Activated CD4-positive, alpha-beta T cell treated with anti-CD3 and anti-CD28 coated beads for 36 hours (primary cell): ENCODE measurements around the gene POLD2. TPM values are rescaled to one million over a fixed set of nuclear protein-coding genes. Genes with fewer than 3 reads are reported as not detected.

ENCODE experiments used
- ATAC-seq: fragments of 200-7000 bp; cut with Tn5 transposase; one replicate; pipeline ENCODE4 v1.10.0; 2021; ENCODE audit warnings: mild to moderate bottlenecking, moderate library complexity
- CTCF ChIA-PET: fragments of 350-600 bp; sonication (Branson Sonifier 250); formaldehyde crosslinking; loops from one replicate; lab custom pipeline; 2021; ENCODE audit warnings: antibody characterized with exemption; lab: Charles Lee
- POLR2A ChIA-PET: fragments of 350-600 bp; sonication (Branson Sonifier 250); formaldehyde crosslinking; loops from one replicate; lab custom pipeline; 2021; ENCODE audit warnings: antibody characterized with exemption, inconsistent platforms; lab: Charles Lee
- DNase-seq: peaks from one replicate; pipeline ENCODE4 v3.0.0-alpha.2; 2020
- H3K27ac Mint-ChIP-seq: one replicate; pipeline ENCODE4 v1.8.0; 2021; ENCODE audit warnings: mixed read lengths
- H3K27me3 Mint-ChIP-seq: one replicate; pipeline ENCODE4 v1.8.0; 2021; ENCODE audit warnings: mixed read lengths
- H3K36me3 Mint-ChIP-seq: one replicate; pipeline ENCODE4 v1.8.0; 2021; ENCODE audit warnings: low read depth, mixed read lengths
- H3K4me1 Mint-ChIP-seq: one replicate; pipeline ENCODE4 v1.8.0; 2021; ENCODE audit warnings: mixed read lengths
- H3K4me3 Mint-ChIP-seq: one replicate; pipeline ENCODE4 v1.8.0; 2021; ENCODE audit warnings: mild to moderate bottlenecking, moderate library complexity, mixed read lengths
- H3K9me3 Mint-ChIP-seq: one replicate; pipeline ENCODE4 v1.8.0; 2021; ENCODE audit warnings: low read depth, mixed read lengths
- intact Hi-C, 2 experiments: fragments of 100-400 bp; cut with DNase I in 1 of 2; cut with micrococcal nuclease in 1 of 2; formaldehyde crosslinking; loops; one replicate each; pipeline versions ENCODE4 v1.14.2 to v1.15.1; 2022 to 2024; cut with DNase I, micrococcal nuclease
- total RNA-seq, 2 experiments: library from RNA; stranded (reverse); gene quantifications; one replicate each; pipeline ENCODE4 v1.2.3, GENCODE V29; 2021

Gene POLD2
- total RNA-seq, 2 experiments from 2014 or later, result 250 to 347 TPM

DNA sequence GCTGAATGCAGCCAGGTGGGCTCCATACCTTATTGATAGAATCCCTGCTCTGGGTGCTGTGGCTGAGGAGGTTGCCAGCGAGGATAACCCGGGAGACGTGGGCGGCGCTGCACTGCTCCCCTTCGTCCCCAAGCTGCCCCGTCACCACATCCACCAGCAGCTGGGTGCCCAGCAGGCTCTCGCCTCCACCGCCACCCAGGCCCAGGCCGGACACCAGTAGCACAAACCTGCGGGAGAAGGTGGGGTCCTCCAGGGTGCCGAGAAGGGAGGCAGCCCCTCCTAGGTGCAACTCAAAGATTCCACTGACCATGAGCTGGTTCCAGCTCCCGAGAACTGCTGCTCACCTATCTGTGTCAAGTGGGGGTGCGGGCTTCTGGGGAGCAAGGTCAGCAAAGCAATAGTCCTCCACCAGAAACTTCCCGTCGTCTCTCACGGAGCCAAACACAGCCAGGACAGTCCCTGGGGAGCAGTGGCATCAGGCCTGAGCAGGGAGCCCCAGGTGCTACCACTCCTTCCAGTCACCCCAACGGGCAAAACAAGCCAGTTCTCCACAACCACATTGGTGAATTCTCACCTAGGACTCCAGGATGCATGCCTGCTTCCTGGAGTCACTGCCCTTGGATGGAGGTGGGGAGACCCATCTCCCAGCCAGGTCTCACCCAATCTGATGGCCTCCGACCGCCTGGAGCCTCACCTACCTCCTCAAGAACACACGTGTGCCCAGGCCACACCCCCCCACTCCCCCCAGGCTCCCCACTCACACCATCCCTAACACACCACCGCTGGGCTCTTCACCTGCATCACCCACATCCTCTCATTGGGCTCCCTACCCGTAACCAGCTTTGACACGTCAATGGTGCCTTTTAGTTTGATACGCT lies 6.3 kb downstream of the POLD2 start:
- Mint-ChIP-seq H3K4me3 (no peak overlapping the region), H3K27me3 (no peaks in the 10 kb centered on the region), H3K4me1 (peaks cover 31% of the 10 kb centered on the region), H3K9me3 (no peaks in the 10 kb centered on the region), H3K27ac (no peak overlapping the region), H3K36me3 (peaks cover 71% of the 10 kb centered on the region)
- intact Hi-C loops, result no loop called here
- POLR2A ChIA-PET, result no interaction called here
- DNase-seq (no peak), ATAC-seq (no peak)
- CTCF ChIA-PET, result interaction anchor here (1.2 kb wide), 1 partner anchor 8 kb away, joined by 4 read pairs; no protein-coding TSS in a partner anchor

DNA sequence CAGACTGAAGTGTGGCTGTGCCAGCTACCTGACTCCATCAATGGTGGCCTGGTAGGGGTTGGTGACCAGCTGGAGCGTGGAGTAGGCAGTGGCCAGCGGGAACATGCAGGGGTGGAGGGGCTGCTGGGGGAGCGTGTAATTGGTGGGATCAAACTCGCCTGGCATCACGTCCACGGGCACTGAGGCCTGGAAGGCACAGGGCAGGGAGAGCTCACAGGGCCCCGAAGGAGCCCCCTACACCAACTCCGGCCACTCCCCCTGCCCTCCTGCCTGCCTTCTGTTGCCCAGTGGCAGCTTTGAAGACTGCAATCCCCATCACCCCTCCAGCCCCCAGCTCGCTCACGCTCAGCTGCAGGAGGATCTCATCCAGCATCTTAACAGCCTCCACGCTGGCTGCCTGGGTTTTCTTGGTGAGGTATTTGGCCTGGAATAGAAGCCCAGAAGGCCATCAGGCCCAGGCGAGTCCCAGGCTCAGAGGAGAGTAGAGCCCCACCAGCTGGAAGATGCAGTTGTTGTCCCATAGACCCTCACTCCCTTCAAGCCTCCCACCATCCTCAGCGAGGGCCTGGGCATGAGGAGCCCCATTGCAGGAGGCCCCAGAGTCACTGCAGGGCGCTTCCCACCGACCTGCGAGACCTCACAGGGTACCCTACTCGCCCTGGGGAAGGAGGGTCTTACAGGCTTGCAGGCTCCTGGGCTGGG lies 7.1 kb downstream of the POLD2 start:
- Mint-ChIP-seq H3K4me1 (peaks cover 23% of the 10 kb centered on the region), H3K4me3 (no peak overlapping the region), H3K27ac (no peak overlapping the region), H3K36me3 (peaks cover 69% of the 10 kb centered on the region), H3K27me3 (no peaks in the 10 kb centered on the region), H3K9me3 (no peaks in the 10 kb centered on the region)
- CTCF ChIA-PET, result interaction anchor here (1.2 kb wide), 1 partner anchor 9 kb away, joined by 4 read pairs; no protein-coding TSS in a partner anchor
- POLR2A ChIA-PET, result interaction anchor here (0.6 kb wide), 1 partner anchor 374 kb away, joined by 4 read pairs; no protein-coding TSS in a partner anchor
- no peak for DNase-seq
- intact Hi-C loops, result no loop called here
- no peak for ATAC-seq

DNA sequence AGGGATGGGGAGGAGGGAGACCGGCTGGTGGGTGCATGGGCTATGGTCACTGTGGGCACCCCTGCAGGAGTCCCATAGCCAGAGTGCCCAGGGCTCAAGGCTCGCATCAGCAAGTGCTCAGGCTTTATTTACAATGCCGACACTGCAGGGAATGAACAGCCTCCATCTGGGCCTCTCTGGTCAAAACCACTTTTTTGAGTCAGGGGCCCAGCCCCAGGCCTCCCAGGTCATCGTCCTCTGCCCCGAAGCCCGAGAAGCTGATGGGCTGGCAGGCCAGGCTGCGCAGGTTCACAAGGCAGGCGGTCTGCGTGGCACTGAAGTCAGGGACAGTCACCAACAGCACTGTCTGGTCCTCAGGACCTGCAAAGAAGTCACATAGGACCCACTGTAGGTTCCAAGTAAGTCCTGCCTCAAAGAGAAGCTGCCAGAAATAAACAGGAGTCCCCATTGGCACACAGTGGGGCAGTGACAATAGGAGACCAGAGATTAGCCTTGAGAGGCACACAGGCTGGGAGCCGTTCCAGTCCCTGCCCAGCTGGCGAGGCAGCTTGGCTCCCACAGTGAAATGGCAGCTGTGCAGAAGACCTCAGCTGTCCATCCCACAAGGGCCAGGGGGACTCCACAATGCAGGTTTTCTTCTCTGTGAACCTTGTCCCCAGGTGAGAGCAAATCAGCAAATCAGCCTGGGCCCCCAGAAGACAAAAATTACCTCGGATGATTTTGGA lies 8.6 kb downstream of the POLD2 start:
- intact Hi-C loops, result no loop called here
- POLR2A ChIA-PET, result no interaction called here
- Mint-ChIP-seq H3K27me3 (no peaks in the 10 kb centered on the region), H3K36me3 (peaks cover 55% of the 10 kb centered on the region), H3K27ac (no peak overlapping the region), H3K4me1 (peaks cover 8% of the 10 kb centered on the region), H3K9me3 (no peaks in the 10 kb centered on the region), H3K4me3 (no peak overlapping the region)
- CTCF ChIA-PET, result interaction anchor here (0.5 kb wide), 1 partner anchor 153 kb away, joined by 3 read pairs; no protein-coding TSS in a partner anchor
- no peak for ATAC-seq
- DNase-seq, result no peak

DNA sequence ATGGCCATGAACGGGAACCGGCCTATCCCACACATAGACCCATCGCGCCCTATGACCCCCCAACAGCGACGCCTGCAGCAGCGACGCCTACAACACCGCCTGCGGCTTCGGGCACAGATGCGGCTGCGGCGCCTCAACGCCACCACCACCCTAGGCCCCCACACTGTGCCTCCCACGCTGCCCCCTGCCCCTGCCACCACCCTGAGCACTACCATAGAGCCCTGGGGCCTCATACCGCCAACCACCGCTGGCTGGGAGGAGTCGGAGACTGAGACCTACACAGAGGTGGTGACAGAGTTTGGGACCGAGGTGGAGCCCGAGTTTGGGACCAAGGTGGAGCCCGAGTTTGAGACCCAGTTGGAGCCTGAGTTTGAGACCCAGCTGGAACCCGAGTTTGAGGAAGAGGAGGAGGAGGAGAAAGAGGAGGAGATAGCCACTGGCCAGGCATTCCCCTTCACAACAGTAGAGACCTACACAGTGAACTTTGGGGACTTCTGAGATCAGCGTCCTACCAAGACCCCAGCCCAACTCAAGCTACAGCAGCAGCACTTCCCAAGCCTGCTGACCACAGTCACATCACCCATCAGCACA lies 9.5 kb downstream of the POLD2 start:
- intact Hi-C loops, result no loop called here
- Mint-ChIP-seq H3K4me3 (no peak overlapping the region), H3K27ac (no peak overlapping the region), H3K4me1 (no peaks in the 10 kb centered on the region), H3K36me3 (peaks cover 47% of the 10 kb centered on the region), H3K27me3 (no peaks in the 10 kb centered on the region), H3K9me3 (no peaks in the 10 kb centered on the region)
- DNase-seq (no peak), ATAC-seq (no peak)
- CTCF ChIA-PET, result no interaction called here
- POLR2A ChIA-PET, result no interaction called here

DNA sequence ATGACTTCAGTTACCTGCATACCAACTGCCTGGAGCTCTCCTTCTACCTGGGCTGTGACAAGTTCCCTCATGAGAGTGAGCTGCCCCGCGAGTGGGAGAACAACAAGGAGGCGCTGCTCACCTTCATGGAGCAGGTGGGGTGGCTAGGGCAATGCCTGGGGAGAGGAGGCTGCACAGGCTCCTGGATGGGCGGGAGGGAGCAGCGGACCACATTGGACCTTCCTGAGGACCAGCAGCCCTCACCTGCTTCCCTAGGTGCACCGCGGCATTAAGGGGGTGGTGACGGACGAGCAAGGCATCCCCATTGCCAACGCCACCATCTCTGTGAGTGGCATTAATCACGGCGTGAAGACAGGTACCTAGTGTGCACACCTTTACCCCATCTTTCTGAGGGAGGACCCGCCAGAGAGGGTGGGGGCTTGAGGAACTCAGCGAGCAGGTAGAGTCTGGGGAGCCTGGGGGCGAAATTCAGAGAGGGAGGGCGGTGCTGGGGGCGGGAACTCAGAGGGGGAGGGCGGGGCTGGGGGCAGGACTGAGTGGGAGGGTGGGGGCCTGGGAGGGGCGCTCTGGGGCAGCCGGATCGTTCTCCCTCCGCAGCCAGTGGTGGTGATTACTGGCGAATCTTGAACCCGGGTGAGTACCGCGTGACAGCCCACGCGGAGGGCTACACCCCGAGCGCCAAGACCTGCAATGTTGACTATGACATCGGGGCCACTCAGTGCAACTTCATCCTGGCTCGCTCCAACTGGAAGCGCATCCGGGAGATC lies 10.2 kb downstream of the POLD2 start:
- CTCF ChIA-PET, result no interaction called here

DNA sequence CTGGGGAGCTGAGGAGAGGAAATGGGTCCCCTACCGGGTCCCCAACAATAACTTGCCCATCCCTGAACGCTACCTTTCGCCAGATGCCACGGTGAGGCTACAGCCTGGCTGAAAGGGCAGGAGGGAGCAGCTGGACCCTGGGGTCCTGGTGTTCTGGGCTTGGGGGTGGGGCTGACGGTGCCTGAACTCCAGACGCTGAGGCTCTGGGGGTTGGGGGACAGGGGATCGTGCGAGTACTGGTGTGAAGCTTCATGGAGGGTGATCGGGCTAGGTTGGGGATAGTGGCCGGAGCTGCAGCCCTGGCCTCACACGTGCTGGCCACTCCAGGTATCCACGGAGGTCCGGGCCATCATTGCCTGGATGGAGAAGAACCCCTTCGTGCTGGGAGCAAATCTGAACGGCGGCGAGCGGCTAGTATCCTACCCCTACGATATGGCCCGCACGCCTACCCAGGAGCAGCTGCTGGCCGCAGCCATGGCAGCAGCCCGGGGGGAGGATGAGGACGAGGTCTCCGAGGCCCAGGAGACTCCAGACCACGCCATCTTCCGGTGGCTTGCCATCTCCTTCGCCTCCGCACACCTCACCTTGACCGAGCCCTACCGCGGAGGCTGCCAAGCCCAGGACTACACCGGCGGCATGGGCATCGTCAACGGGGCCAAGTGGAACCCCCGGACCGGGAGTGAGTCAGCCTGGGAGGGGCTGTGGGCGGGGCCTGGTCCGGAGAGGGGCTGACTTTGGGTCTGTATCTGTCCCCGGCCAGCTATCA lies 10.9 kb downstream of the POLD2 start:
- CTCF ChIA-PET, result interaction anchor here (0.9 kb wide), 1 partner anchor 10 kb away, joined by 3 read pairs; no protein-coding TSS in a partner anchor
- Mint-ChIP-seq H3K4me1 (no peaks in the 10 kb centered on the region), H3K36me3 (peaks cover 36% of the 10 kb centered on the region), H3K27me3 (no peaks in the 10 kb centered on the region), H3K9me3 (no peaks in the 10 kb centered on the region), H3K4me3 (no peak overlapping the region), H3K27ac (no peak overlapping the region)
- DNase-seq (no peak), ATAC-seq (no peak)
- POLR2A ChIA-PET, result interaction anchor here (0.9 kb wide), 1 partner anchor 10 kb away, joined by 4 read pairs; no protein-coding TSS in a partner anchor
- intact Hi-C loops, result no loop called here

More for the DNA sequence above, 10.2 kb downstream of the POLD2 start:
- no peaks in the 10 kb centered on the region for H3K4me1 Mint-ChIP-seq
- POLR2A ChIA-PET, result no interaction called here
- peaks cover 42% of the 10 kb centered on the region for H3K36me3 Mint-ChIP-seq
- ATAC-seq (no peak), DNase-seq (no peak)
- H3K27me3 Mint-ChIP-seq, result no peaks in the 10 kb centered on the region
- H3K27ac Mint-ChIP-seq, result no peak overlapping the region
- no peak overlapping the region for H3K4me3 Mint-ChIP-seq
- H3K9me3 Mint-ChIP-seq, result no peaks in the 10 kb centered on the region
- intact Hi-C loops, result no loop called here

DNA sequence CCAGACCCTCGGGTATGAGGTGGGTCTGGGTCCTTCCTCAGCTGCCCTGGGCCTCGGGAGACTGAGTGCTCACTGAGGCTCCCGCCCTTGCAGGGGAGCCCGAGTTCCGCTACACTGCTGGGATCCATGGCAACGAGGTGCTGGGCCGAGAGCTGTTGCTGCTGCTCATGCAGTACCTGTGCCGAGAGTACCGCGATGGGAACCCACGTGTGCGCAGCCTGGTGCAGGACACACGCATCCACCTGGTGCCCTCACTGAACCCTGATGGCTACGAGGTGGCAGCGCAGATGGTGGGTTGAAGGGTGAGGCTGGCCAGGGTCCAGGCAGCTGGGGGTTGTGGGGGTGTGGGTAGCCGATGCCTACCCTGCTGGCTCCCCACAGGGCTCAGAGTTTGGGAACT lies 11.6 kb downstream of the POLD2 start:
- Mint-ChIP-seq H3K27ac (no peak overlapping the region), H3K36me3 (peaks cover 32% of the 10 kb centered on the region), H3K4me1 (no peaks in the 10 kb centered on the region), H3K27me3 (no peaks in the 10 kb centered on the region), H3K9me3 (no peaks in the 10 kb centered on the region), H3K4me3 (no peak overlapping the region)
- no peak for ATAC-seq
- intact Hi-C loops, result no loop called here
- POLR2A ChIA-PET, result interaction anchor here (0.9 kb wide), 1 partner anchor 10 kb away, joined by 4 read pairs; no protein-coding TSS in a partner anchor
- no peak for DNase-seq
- CTCF ChIA-PET, result interaction anchor here (0.9 kb wide), 1 partner anchor 10 kb away, joined by 3 read pairs; no protein-coding TSS in a partner anchor

DNA sequence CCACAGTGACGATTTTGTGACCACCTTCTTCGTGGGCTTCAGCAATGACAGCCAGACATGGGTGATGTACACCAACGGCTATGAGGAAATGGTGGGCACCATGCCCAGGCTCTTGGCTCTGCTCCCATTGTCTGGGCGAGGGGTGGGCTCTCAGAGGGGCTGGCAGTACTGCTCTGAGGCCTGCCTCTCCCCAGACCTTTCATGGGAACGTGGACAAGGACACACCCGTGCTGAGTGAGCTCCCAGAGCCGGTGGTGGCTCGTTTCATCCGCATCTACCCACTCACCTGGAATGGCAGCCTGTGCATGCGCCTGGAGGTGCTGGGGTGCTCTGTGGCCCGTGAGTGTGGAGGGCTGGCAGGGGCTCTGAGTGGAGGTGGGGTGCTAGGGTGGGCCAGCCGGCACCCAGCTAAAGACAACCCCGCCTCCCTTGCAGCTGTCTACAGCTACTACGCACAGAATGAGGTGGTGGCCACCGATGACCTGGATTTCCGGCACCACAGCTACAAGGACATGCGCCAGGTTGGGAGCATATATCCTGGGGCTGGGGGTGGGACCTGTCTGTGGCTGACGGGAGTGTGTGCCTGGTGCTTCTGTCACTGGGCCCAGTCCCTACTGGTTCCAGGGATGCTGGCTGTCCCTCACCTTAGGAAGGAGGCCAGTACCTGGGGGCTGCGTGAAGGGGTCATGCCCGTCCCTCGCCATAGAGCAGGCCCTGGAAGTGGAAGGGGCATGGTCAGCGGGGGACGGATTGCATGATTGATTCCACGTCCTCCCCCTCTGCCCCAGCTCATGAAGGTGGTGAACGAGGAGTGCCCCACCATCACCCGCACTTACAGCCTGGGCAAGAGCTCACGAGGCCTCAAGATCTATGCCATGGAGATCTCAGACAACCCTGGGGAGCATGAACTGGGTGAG lies 12.4 kb downstream of the POLD2 start:
- Mint-ChIP-seq H3K27me3 (no peaks in the 10 kb centered on the region), H3K4me1 (peaks cover under 1% of the 10 kb centered on the region), H3K36me3 (peaks cover 34% of the 10 kb centered on the region), H3K4me3 (no peak overlapping the region), H3K27ac (no peak overlapping the region), H3K9me3 (no peaks in the 10 kb centered on the region)
- ChIA-PET CTCF (no interaction called here), POLR2A (interaction anchor here (0.9 kb wide), 1 partner anchor 11 kb away, joined by 4 read pairs; no protein-coding TSS in a partner anchor)
- ATAC-seq (no peak), DNase-seq (no peak)
- intact Hi-C loops, result no loop called here

DNA sequence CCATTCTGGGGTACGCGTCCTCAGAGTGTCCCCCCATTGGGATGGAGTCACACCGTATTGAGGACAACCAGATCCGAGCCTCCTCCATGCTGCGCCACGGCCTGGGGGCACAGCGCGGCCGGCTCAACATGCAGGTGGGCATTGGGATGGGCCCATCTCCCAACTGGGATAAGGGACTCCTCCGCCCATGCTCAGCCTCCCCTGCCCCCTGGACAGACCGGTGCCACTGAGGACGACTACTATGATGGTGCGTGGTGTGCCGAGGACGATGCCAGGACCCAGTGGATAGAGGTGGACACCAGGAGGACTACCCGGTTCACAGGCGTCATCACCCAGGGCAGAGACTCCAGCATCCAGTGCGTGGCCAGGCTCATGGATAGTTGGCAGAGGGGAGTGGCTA lies 13.4 kb downstream of the POLD2 start:
- POLR2A ChIA-PET, result no interaction called here
- intact Hi-C loops, result no loop called here
- Mint-ChIP-seq H3K4me1 (peaks cover 10% of the 10 kb centered on the region), H3K27ac (no peak overlapping the region), H3K27me3 (no peaks in the 10 kb centered on the region), H3K36me3 (peaks cover 30% of the 10 kb centered on the region), H3K9me3 (no peaks in the 10 kb centered on the region), H3K4me3 (no peak overlapping the region)
- DNase-seq, result no peak
- CTCF ChIA-PET, result interaction anchor here (1.4 to 1.5 kb wide), 2 partner anchors 10 to 12 kb away, joined by 5 to 7 read pairs; no protein-coding TSS in a partner anchor
- ATAC-seq, result no peak
